Thymus (tissue), 11 donors: ENCODE measurements around the gene CELSR1. TPM values are rescaled to one million over a fixed set of nuclear protein-coding genes. Genes with fewer than 3 reads are reported as not detected.
"Not testable (repeated sequence)": the region's sequence is repeated elsewhere in the genome, so short reads cannot be mapped to it uniquely, and the experiment has no call there.

ENCODE experiments used
- DNase-seq, 9 donors: peaks; one replicate each; pipeline ENCODE4 v3.0.0-alpha.2; 2013; ENCODE audit warnings: low spot score in 9 of 9, low read depth in 6 of 9, missing footprints in 1 of 9
- H3K27ac ChIP-seq, 2 donors: one replicate each; pipeline ENCODE4 v1.5.1; 2013; ENCODE audit warnings: control low read depth in 1 of 2, low read depth in 1 of 2, low read length in 1 of 2, mild to moderate bottlenecking in 1 of 2, moderate library complexity in 1 of 2
- H3K27me3 ChIP-seq, 2 donors: one replicate each; pipeline ENCODE4 v1.5.1; 2013; ENCODE audit warnings: low read length in 1 of 2; ENCODE audit not compliant: control insufficient read depth in 2 of 2, insufficient read depth in 1 of 2
- H3K36me3 ChIP-seq, 2 donors: one replicate each; pipeline ENCODE4 v1.5.1; 2013; ENCODE audit warnings: low read length in 1 of 2, mild to moderate bottlenecking in 1 of 2, moderate library complexity in 1 of 2; ENCODE audit not compliant: control insufficient read depth in 2 of 2, insufficient read depth in 2 of 2
- H3K4me1 ChIP-seq, 2 donors: one replicate each; pipeline ENCODE4 v1.5.1; 2013; ENCODE audit warnings: low read length in 2 of 2; ENCODE audit not compliant: control insufficient read depth in 2 of 2, insufficient read depth in 2 of 2
- H3K4me3 ChIP-seq, 2 donors: one replicate each; pipeline ENCODE4 v1.5.1; 2013; ENCODE audit warnings: low read length in 2 of 2, control low read depth in 1 of 2, mild to moderate bottlenecking in 1 of 2
- H3K9me3 ChIP-seq, 2 donors: one replicate each; pipeline ENCODE4 v1.5.1; 2013; ENCODE audit warnings: low read length in 1 of 2, mild to moderate bottlenecking in 1 of 2; ENCODE audit not compliant: control insufficient read depth in 2 of 2, insufficient read depth in 1 of 2
- WGBS: extraction: QIAGEN DNeasy Blood & Tissue Kit; methylation state at CpG from one replicate; pipeline ENCODE4 v1.1.7; 2013; 5-methylcytosine and 5-hydroxymethylcytosine counted together
- polyA plus RNA-seq: library from polyadenylated mRNA; stranded (reverse); fragments of 200-250 nt; gene quantifications from one replicate; pipeline ENCODE4 v1.2.3, GENCODE V29; 2013
- total RNA-seq: library from RNA; stranded (reverse); fragments of 120-200 nt; gene quantifications from one replicate; pipeline ENCODE4 v1.2.4, GENCODE V29; 2013
- donor health status: healthy.

The CELSR1 gene
- total and polyA plus RNA-seq, 2 donors = 3.7 to 9.4 TPM

DNA sequence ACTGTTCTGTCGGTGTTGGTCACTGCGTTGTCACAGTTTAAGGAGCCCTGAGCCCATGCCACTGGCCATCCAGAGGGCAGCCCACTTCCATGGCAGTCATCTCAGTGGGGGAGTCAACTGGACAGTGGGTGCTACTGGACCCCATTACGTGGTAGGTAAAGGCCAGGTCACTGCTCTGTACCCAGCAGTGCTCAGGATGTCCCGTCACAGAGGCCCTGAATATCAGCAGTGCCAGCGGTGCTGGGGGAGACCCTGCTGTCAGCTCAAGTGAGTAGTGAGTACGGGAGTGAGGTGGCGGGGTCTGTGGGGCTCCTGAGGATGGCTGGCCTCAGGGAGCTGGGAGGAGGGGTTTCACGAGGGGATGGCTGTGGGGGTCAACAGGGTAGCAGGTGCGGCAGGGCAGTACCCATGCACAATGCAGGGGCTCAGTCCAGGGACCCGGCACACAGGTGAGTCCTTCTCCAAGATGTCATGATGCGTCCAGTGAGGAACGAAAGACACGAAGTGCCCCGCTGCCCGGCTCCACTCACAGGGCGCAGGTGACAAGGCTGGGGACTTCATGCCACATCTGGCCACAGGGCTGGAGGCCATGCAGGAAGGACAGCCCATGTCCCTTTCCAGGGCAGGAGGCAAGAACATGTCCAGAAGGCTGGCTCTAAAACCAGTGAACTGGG is 27.9 kb downstream of the CELSR1 start:
- 94% methylated on average over 16 of the region's 16 CpGs for WGBS
- DNase-seq = no peak
- no peaks in the 10 kb centered on the region for H3K9me3 ChIP-seq

DNA sequence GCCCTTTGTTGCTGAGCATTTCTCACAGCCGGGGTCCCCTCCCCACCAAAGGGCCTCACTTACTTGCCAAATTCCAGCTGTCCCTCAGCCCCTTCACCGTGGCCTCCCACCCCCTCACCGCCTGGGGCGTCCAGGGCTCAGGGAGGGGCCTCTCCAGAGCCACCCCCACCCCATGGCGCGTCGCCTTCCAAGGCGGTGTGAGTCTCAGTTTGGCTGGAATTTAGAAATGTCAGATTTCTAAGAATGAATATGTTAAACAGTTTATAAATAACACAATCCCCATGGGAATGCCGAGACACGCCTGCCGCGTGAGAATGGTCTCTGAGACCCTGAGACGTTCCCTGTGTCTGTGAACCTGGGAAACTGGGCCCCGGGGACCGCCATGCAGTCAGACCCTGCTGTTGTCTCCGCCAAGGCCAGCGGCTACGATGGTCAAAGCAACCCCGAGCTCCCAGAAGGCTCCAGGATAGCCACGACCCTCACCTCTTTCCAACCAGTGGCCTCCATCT is 28.9 kb downstream of the CELSR1 start:
- no peaks in the 10 kb centered on the region for H3K36me3 ChIP-seq
- H3K4me3 ChIP-seq = no peak overlapping the region
- H3K4me1 ChIP-seq = peaks cover 7 to 34% of the 10 kb centered on the region in 2 donors
- DNase-seq = no peak
- no peaks in the 10 kb centered on the region for H3K9me3 ChIP-seq
- H3K27me3 ChIP-seq = peaks cover 0 to 6% of the 10 kb centered on the region in 2 donors
- 90% methylated on average over 20 of the region's 20 CpGs for WGBS
- no peak overlapping the region for H3K27ac ChIP-seq

More for the DNA sequence above, 27.9 kb downstream of the CELSR1 start:
- Histone ChIP-seq H3K36me3 (no peaks in the 10 kb centered on the region), H3K4me1 (peaks cover 7 to 34% of the 10 kb centered on the region in 2 donors), H3K4me3 (no peak overlapping the region), H3K27ac (no peak overlapping the region), H3K27me3 (peaks cover 0 to 6% of the 10 kb centered on the region in 2 donors)

DNA sequence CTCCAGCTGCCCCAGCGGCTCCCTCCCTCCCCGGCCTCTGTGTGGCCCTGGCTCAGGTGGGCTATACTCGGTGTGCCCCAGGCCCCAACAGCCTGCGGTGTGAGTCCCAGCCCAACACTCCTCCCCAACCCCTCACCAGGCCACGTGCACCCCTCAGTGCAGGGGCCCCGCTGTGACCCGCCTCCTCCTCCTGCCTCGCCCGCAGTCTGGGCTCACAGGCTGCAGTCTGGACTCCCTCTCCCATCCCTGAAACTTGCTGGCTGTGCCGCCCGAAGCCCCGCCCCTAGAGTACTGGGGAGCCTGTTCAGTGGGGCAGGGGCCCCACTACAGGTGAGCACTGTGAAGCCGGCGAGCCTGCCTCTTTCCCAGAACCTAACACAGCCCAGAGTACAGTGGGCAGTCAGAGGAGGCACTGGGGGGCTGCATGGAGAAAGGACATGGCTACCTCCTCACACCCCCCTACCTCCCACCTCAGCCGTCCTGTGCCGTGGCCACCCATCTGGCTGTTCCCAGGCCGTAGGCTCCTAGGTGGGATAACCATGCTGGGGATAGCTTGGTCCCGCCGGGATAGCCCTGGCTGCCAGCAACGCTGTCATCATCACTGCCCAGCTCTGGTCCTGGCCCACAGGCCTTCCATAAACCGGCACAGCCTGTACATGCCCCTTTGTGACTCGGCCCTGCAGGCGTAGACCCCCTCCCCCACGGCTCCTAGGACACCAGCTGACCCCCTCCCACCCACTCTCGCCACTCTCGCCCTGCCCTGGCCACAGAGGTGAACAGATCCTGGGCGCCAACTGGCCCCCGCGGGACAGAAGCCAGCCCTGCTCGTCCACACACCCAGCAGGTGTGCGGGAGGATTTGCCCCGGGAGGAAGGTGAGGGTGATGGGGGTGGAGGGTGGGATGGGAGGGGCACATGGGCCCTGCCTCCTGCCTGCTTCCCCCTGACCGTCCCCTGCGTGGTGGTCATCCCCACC is 29.7 kb downstream of the CELSR1 start:
- Histone ChIP-seq H3K27ac (no peak overlapping the region), H3K9me3 (no peaks in the 10 kb centered on the region), H3K4me1 (peaks cover 7 to 34% of the 10 kb centered on the region in 2 donors), H3K27me3 (peaks cover 0 to 14% of the 10 kb centered on the region in 2 donors), H3K4me3 (no peak overlapping the region), H3K36me3 (no peaks in the 10 kb centered on the region)
- DNase-seq = no peak
- WGBS = 88% methylated on average over 34 of the region's 34 CpGs

DNA sequence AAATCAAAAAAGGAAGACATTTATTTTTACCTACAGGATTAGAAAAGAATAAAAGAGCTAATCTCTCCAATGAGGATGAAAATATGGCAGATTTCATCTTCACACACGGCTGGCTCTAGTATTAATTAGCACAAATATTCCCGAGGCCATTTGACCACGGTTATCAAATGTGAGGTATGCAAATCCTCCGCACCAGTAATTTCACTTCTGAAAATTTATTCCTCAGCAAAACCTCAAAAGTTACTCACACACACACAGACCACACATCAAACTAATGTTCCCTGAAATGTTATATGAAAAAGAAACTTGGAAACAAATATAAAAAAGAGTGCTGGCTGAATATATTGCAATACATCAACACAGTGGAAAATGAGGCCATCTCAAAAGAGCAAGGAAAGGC is 32.8 kb downstream of the CELSR1 start:
- Histone ChIP-seq H3K36me3 (no peaks in the 10 kb centered on the region), H3K27me3 (peaks cover 1 to 35% of the 10 kb centered on the region in 2 donors), H3K27ac (no peak overlapping the region), H3K4me3 (no peak overlapping the region), H3K4me1 (peaks cover 0 to 22% of the 10 kb centered on the region in 2 donors), H3K9me3 (no peaks in the 10 kb centered on the region)
- no peak for DNase-seq
- WGBS = 87% methylated on average over 4 of the region's 4 CpGs

DNA sequence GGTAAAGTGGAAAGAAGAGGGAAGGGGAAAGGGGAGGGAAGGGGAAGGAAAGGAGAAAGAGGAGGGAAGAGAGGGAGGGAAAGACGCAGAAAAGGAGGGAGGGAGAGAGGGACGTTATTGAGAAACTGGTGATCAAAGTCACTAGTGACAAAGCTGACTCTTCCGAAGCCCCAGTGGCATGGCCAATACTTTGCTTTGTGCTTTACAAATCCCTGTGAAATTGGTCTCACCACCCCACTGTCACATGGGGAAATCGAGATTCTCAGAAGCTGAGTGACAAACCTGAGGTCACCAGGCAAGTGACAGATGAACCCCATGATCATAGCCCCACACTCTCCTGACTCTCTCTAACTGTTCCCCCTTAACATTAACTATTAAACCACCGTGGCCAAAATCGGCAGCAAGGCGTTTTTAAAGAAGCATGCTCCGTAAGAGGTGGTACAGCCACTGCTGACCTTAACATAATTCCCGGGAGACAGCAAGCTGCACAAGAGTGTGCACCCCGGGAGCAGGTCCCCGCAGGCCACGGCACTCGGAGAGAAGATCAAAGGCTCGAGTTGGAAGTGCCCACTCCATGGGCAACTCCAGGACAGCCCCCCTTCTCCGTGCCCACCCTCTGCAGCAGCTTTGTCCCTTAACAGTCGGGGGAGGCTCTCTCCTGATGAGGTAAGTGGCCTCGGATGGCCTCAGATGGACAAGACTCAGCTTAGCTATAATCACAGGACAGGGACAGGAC is 34.8 kb downstream of the CELSR1 start:
- WGBS = 84% methylated on average over 17 of the region's 17 CpGs
- no peaks in the 10 kb centered on the region for H3K36me3 ChIP-seq
- no peak overlapping the region for H3K27ac ChIP-seq
- peaks cover 3 to 35% of the 10 kb centered on the region in 2 donors for H3K27me3 ChIP-seq
- no peak overlapping the region for H3K4me3 ChIP-seq
- no peak for DNase-seq
- H3K9me3 ChIP-seq = no peaks in the 10 kb centered on the region
- H3K4me1 ChIP-seq = peaks cover 0 to 21% of the 10 kb centered on the region in 2 donors

DNA sequence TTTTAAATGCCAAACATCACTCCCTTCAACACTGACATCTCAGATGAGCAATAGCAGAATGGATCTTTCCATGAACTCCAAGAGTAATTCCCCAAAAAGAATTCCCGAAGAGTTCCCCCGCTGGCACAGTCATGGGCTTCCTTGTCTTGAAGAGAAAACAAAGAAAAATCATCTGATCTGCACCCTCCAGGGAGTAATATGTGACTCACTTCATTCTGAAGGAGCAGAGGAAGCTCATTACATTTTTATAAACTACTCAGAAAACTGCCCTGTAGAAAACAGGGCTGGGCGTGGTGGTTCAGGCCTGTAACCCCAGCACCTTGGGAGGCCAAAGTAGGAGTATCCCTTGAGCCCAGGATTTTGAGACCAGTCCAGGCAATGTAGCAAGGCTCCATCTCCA is 35.7 kb downstream of the CELSR1 start:
- Histone ChIP-seq H3K4me1 (peaks cover 0 to 19% of the 10 kb centered on the region in 2 donors), H3K27me3 (peaks cover 3 to 35% of the 10 kb centered on the region in 2 donors), H3K36me3 (no peaks in the 10 kb centered on the region), H3K4me3 (no peak overlapping the region), H3K9me3 (no peaks in the 10 kb centered on the region), H3K27ac (no peak overlapping the region)
- no peak for DNase-seq
- 97% methylated on average over 3 of the region's 3 CpGs for WGBS

DNA sequence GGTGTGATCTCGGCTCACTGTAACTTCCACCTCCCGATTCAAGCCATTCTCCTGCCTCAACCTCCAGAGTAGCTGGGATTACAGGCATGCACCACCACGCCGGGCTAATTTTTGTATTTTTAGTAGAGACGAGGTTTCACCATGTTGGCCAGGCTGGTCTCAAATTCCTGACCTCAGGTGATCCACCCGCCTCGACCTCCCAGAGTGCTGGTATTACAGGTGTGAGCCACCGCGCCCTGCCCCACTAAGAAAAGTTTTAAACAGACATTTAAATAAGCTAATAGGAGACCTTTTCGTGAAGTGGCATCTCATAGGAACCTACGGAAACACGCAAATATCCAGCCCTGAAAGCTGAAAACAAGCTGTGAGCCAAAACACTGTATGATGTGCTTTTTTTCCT is 36.2 kb downstream of the CELSR1 start:
- WGBS = 96% methylated on average over 12 of the region's 12 CpGs
- Histone ChIP-seq H3K4me1 (peaks cover 0 to 19% of the 10 kb centered on the region in 2 donors), H3K27me3 (peaks cover 3 to 35% of the 10 kb centered on the region in 2 donors)

DNA sequence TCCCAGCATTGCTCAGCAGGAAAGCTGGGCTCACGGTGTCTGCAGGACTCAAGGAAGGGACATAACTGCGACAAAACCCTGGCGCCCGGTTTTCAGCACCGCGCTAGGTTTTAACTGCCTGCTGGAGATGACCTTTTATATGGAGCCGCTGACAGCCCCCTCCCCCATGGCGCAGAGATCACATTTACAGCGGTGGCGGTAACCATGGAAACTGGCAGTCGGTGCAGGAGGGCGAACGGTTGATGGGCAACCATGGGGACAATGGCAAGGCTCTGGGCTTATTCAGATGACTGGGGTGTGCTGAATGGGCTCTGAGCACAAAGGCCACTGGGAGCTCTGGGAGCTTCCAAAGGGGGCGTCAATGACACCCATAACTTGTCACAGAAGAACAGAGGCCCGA is 37.2 kb downstream of the CELSR1 start:
- peak in 2 of 9 donors; percentile 28 to 45 for DNase-seq
- Histone ChIP-seq H3K4me3 (no peak overlapping the region), H3K4me1 (peaks cover 0 to 19% of the 10 kb centered on the region in 2 donors), H3K36me3 (no peaks in the 10 kb centered on the region), H3K27me3 (peaks cover 3 to 35% of the 10 kb centered on the region in 2 donors), H3K9me3 (no peaks in the 10 kb centered on the region), H3K27ac (no peak overlapping the region)
- WGBS = 45% methylated on average over 15 of the region's 15 CpGs

More for the DNA sequence above, 36.2 kb downstream of the CELSR1 start:
- H3K36me3 ChIP-seq, DNase-seq, H3K9me3 ChIP-seq, H3K4me3 ChIP-seq, H3K27ac ChIP-seq: not testable (repeated sequence)
